G401.6 (cell line): ENCODE results near the gene CEACAM19.
"Not testable (repeated sequence)": the region's sequence is repeated elsewhere in the genome, so short reads cannot be mapped to it uniquely, and the experiment has no call there.

Source experiments
- FAIRE-seq: peaks from 2 replicates; lab custom pipeline; 2012; peaks lifted over from hg19 to GRCh38; lab: Jason Lieb, UNC

CEACAM19 gene

DNA sequence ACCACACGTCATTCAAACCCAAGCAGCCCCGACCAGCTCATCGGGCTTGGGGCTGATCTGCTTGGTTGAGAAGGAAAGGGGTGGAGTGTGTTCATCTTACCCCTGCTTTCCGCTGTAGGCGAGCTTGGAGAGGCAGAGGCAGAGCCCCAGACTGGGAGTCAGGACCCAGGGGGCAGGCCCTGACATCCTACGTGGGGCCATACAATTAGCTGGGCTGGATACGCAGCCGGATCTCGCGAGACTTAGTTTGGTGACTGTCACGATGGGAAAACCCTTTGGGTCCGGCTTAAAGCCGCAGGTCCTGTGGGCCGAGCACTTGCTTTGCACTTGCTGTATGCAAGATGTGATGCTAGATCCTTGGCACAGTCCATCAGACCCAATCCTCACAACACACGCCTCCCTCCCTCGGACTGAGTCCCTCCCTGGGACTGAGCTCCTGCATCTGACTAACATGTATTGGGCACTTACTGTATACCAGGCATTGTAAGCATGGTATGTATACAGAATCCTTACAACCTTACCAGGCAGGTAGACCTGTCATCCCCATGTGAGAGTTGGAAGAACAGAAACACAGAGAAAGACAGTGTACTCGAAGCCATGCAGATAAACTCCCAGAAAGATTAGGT lies 31.4 kb downstream of the CEACAM19 start:
- FAIRE-seq: no peak

DNA sequence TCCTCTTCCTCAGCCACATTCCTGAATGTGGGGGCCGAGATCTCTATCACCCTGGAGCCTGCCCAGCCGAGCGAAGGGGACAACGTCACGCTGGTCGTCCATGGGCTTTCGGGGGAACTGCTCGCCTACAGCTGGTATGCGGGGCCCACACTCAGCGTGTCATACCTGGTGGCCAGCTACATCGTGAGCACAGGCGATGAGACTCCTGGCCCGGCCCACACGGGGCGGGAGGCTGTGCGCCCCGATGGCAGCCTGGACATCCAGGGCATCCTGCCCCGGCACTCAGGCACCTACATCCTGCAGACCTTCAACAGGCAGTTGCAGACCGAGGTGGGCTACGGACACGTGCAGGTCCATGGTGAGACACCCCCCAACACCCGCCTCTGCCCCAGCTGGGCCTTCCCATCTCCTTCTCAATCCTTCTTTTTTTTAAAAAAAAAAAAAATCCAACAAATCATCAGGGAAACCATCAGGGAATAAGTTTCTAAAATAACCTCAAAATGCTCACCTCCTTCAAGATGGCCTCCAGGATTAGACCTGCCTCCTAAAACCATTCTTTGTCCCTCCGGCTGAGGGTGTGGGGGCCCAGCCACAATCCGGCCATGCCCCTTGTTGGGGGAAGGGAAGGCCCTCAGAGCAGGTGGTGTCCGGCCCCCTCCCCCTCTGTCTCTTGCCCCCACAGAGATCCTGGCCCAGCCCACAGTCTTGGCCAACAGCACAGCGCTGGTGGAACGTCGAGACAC lies 32.2 kb downstream of the CEACAM19 start:
- no peak for FAIRE-seq

DNA sequence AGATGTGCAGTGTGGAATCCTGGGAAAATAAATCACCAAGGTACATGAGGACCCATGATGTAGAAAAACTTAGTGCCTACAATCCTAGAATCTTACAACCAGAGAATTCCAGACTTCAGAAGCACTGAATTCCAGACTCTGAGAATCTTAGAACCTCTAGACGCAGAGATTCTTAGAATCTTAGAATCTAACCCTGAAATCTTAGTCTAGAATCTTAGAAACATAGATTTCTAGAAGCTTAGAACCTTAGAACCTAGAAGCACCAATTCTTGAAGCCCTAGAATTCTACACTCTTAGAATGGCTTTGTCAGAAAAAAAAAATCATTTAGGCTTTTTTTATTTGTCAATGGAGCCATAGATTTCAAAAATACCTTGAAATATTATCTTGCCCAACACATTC lies 33.7 kb downstream of the CEACAM19 start:
- no peak for FAIRE-seq

DNA sequence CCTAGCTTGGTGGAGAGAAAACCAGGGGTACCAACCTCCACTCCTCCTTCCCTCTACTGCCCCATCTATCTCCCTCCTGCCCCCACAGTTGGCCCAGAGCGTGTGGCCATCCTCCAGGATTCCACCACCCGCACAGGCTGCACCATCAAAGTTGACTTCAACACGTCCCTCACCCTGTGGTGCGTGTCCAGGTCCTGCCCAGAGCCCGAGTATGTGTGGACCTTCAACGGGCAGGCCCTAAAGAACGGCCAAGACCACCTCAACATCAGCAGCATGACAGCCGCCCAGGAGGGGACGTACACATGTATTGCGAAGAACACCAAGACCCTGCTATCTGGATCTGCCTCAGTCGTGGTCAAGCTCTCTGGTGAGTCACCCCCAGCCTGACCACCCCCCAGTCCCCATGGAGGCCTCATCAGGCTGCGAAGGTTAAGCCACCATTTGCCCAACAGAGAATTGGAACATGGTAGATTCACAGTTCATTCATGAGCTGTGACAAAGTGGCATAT lies 34.3 kb downstream of the CEACAM19 start:
- FAIRE-seq: no peak

DNA sequence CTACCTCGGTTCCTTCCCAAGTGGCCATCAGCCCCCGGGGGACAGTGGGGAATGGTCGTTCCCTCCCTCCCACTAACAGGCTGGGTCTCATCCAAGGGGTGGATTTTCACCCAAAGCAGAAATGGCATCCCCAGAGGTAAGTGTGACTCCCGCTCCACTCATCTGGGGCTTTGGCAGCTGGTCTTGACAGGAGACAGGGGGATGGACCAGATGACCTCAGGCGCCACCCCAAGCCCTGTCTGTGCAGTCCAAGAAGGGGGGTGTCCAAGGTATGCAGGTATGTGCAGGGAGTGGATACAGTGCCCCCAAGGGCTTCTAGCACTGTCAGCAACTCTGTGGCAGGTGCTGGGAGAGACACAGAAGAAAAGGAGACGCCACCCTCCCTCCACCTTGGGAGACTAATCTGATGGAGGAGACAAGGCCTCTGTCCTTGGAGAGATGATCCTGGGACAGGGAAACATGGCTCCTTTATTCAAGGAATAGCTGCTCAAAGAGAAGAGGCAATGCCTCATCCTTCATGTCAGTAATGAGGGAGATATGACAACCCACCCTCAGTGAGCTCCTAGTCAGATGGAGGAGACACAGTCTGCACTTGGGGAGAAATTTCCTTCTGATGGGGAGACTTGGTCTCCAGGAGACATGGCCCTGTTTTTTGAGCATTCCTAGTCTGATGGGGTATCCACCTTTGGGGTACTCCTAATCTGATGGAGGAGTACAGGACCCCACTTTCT lies 35.4 kb downstream of the CEACAM19 start:
- FAIRE-seq: no peak

DNA sequence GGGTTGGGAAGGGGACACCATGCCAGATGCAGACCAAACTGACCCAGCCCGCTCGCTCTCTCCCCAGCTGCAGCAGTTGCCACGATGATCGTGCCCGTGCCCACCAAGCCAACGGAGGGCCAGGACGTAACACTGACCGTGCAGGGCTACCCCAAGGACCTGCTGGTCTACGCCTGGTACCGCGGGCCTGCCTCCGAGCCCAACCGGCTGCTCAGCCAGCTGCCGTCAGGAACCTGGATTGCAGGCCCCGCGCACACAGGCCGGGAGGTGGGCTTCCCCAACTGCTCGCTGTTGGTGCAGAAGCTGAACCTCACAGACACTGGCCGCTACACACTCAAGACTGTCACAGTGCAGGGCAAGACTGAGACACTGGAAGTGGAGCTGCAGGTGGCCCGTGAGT lies 36.5 kb downstream of the CEACAM19 start:
- FAIRE-seq: no peak

DNA sequence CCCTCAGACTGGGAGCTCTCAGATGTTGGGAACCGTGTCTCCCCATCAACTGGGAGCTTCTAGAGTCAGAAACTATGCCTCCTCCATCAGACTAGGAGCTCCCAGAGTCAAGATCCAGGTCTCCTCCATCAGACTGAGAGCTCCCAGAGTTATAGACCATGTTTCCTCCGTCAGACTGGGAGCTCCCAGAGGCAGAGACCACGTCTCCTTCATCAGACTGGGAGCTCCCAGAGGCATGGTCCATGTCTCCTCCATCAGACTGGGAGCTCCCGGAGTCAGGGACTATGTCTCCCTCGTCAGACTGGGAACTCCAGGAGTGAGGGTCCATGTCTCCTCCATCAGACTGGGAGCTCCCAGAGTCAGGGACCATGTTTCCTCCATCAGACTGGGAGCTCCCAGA lies 37.7 kb downstream of the CEACAM19 start:
- no peak for FAIRE-seq

DNA sequence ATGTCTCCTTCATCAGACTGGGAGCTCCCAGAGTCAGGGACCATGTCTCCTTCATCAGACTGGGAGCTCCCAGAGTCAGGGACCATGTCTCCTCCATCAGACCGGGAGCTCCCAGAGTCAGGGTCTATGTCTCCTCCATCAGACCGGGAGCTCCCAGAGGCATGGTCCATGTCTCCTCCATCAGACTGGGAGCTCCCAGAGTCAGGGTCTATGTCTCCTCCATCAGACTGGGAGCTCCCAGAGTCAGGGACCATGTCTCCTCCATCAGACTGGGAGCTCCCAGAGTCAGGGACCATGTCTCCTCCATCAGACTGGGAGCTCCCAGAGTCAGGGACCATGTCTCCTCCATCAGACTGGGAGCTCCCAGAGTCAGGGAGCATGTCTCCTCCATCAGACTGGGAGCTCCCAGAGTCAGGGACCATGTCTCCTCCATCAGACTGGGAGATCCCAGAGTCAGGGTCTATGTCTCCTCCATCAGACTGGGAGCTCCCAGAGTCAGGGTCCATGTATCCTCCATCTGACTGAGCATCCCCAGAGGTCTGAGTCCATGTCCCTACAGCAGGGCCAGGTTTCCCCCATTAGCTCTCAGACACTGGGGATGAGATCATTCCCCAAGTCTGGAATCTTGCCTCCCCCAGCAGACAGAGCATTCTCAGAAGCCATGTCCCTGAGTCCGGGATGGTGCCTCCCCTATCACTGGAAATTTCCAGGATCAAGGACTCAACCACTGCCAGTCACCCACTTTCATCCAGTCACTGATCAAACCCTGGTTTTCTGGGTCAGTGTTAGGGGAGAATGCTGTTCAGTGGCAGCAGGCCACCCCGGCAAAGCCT lies 38.4 kb downstream of the CEACAM19 start:
- not testable (repeated sequence) for FAIRE-seq

DNA sequence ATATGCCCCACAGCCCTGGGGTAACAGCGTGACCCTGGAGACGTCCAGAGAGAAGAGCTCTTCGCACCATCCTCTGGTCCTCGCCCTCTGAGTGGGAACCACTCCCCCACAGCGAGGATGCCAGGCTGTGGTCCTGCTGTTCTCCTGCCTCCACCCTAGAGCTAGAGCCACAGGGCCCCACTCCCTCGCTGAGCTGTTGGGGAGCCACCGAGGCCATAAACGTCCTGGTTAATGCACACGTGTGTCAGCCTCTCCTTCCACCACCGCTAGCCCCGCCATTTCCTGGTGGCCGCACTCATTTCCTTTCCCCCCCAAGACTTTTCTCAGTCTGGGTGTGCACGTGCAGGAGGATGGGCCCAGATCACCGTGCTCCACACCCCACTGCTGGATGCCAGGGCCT lies 39.2 kb downstream of the CEACAM19 start:
- no peak for FAIRE-seq

DNA sequence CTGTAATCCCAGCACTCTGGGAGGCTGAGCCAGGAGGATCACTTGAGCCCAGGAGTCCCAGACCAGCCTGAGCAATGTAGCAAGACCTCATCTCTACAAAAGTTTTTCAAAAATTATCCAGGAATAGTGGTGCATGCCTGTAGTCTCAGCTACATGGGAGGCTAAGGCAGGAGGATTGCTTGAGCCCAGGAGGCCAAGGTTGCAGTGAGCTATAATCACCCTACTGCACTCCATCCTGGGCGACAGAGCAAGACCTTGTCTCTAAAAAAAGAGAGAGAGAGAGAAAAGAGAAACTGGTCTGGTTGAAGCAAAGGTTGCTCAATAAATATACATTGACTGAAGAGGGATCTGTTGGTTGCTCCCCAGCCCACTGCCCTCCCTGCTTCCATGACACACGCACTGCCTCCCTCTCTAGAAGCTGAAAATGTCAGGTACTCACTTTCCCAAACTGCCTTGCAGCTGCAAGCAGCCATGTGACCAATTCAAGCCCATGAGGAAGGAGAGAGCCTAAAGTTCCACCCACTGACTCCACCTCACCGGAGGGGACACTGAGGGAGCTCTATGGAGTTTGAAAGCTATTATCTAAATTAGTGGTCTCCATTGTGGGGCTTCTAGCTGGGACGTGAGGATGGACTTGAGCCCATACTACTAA lies 41.7 kb downstream of the CEACAM19 start:
- FAIRE-seq: no peak

DNA sequence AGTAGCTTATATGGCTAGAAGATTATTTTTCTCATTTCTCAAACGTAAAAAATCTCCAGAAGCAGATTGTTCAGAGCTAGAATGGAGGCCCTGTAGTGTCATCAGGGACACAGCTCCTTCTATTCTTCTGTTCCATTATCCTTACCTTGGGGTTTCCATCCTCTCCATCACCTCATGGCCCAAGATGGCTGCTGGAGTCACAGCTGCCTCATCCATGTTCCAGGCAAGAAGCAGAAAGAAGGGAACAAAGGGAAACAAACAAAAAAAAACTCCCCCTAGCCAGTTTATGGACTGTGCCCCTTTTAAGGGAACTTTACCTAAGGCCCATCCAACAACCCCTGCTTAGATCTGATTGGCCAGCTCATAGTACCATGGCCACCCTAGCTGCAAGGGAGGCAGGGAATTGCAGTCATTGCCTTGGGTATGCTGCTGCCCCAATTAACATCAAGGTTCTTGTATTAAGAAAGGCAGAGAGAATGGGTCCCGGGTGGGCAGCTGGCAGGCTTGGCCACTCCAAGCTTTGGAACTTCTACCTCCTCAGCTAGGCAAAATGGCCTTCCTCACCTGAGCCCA lies 43.4 kb downstream of the CEACAM19 start:
- FAIRE-seq: no peak

DNA sequence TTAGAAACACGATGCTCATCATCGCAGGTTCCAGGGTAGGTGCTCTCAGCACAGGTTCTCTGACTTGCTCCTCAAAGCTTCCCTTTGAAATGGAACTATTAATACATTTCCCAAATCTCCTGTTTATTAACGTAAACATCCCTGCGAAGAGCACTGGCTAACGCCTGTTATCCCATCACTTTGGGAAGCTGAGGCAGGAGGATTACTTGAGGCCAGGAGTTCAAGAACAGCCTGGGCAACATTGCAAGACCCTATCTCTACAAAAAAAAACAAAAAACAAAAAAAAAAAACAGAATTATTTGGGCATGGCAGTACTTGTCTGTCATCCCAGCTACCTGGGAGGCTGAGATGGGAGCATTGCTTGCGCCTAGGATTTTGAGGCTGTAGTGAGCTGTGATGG lies 46.3 kb downstream of the CEACAM19 start:
- FAIRE-seq: no peak

DNA sequence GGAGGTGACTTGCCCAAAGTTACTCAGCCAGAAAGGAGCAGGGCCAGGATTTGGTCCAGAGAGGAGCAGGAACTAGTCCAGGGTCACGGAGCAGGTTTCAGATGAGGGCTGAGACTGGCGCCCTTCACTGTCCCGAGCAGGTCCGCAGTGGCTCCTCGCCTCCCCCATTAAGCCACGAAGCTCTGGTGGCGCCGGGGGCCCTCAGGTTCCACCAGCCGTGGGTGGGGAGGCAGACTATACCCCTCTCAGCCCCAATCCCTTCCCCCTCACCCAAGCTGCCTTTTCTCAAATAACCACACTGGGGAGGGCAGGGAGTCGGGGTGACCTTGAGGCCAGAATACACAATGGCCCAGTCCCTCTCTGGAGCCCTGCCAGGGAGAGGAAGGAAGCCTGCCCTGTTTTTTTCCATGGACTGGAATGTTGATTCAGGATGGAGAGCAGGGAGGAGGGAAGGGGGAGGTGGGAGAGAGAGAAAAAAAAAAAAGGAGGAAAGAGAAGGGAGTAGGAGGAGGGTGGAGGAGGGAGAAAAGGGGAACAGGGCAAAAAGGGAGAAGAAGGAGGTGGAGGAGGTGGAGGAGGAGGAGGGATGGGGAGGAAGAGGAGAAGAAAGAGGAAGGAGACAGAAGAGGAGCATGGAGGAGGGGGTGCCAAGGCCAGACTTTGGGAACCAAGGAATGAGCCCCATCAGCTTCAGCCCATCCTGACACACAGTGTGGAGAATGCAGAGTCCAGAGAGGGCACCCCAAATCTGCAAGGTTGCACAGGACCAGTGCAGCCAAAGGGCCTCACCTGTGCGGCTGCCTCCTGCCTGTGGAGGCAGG lies 47.4 kb downstream of the CEACAM19 start:
- FAIRE-seq: no peak

DNA sequence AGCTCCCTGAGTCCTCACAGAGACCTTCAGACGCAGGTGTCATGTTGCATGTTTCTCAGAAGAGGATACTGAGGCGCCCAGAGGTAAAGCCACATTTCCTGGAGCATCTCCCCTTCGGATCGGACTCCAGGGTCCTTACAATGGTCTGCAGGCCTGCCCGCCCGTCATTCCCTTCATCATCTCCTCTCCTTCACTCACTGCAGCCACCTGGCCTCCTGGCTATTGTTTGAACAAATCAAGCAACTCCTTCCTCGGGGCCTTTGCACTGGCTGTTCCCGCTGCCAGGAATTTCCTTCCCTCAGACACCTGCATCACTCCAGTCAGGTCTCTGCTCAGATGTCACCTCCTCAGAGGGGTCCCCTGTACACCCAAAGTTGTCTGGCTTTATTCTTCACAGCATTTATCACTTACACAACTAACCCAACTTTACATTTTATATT lies 48.0 kb downstream of the CEACAM19 start:
- FAIRE-seq: no peak

DNA sequence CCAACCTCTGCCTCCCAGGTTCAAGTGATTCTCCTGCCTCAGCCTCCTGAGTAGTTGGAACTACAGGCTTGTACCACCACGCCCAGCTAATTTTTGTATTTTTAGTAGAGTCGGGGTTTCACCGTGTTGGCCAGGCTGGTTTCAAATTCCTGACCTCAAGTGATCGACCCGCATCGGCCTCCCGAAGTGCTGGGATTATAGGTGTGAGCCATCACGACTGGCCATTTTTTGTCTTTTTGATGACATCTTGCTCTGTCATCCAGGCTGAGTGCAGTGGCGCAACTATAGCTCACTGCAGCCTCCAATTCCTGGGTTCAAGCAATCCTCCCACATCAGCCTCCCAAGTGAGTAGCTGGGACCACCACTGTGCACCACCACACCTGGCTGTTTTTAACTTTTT lies 49.1 kb downstream of the CEACAM19 start:
- not testable (repeated sequence) for FAIRE-seq

DNA sequence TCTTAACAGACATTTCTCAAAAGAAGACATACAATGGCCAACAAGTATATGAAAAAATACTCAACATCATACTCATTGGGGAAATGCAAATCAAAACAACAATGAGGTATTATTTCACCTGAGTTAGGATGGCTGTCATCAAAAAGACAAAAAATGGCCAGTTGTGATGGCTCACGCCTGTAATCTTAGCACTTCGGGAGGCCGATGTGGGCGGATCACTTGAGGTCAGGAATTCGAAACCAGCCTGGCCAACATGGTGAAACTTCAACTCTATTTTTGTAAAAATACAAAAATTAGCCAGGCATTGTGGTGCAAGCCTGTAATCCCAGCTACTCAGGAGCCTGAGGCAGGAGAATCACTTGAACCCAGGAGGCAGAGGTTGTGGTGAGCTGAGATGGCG lies 49.7 kb downstream of the CEACAM19 start:
- FAIRE-seq: no peak

DNA sequence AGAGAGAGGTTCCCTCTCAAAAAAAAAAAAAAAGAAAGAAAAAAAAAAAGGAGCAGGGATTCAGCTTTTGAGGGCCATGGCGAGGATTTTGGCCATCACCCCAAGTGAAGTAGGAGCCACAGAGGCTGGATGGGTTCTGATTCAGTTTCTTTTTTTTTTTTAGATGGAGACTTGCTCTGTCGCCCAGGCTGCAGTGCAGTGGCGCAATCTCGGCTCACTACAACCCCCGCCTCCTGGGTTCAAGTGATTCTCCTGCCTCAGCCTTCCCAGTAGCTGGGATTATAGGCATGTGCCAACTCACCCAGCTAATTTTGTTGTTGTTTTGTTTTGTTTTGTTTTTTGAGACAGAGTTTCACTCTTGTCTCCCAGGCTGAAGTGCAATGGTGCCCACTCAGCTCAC lies 50.1 kb downstream of the CEACAM19 start:
- FAIRE-seq: not testable (repeated sequence)

DNA sequence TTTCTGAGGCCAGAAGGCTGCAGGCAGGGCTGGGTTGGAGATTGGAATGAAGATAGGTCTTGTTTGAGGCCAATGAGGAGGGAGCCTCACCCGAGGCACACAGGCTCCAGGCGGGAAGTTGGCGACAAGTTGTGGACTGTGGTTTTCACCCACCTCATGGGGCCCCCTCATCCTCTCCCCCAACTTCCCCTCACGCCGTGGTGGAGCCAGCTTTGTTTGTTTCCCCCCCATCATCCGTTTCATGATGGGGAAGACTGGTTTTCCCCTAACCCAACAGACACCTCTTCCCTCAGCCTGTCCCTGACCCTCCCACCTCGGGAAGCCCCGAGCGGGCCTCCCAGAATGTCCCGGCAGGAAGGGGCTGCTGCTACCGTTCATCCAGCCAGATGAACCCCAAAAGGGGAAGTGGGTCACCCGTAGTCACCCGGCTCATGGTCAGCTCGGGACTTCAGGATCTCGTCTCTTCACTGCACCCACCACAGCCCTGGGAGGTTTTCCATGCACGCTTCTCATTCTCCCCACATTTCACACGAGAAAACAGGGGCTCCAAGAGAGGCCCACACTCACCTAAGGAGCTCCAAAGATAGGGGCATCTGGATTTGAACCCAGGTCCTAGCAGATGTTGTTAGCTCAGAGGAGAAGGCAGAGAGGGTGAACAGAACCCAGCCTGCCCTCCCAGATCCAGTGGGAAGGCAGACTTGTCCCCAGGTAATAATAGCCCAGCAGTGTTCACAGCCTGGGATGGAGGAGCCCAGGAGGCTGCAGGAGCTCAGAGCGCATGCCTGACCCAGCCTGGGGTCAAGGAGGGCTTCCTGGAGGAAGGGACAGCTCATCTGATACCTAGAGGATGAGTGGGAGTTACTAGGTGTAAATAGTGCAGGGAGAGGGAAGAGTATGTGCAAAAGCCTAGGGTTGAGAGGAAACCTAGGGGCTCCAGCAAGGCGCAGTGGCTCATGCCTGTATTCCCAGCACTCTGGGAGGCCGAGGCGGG lies 51.1 kb downstream of the CEACAM19 start:
- FAIRE-seq: no peak

DNA sequence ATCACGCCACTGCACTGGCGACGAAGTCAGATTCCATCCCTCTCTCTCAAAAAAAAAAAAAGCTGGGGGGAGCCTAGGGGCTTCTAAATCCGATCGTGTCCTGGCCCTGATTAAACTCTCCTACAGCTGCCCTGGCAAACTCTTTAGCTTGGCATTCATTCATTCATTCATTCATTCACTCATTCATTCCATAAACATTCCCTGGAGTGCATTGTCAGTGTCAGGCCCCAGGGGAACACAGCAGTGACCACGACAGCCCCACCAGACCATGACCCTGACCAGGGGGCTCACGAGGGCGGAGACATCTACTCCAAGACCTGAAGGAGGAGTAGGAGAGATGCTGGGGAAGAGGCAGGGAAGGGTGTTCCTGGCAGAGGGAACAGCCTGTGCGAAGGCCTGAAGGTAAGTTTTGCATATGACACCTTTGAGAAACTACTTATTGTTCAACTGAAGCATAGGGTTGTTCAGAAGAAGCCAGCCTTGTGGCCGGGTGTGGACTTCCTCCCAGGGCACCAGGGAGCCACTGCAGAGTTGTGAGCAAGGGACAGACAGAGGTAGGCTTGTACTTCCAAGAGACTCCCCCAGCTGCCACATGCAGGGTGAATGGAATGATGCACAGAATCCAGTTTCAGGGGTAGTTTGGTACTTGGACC lies 52.1 kb downstream of the CEACAM19 start:
- no peak for FAIRE-seq
